Fibroblast of pulmonary artery (primary cell): ENCODE data around the gene GP5.

Experiments
- DNase-seq: peaks from one replicate; pipeline ENCODE4 v3.0.0-alpha.2; 2010; ENCODE audit warnings: low read depth
- H3K4me3 ChIP-seq: replicated peaks from 2 replicates; pipeline ENCODE4 v1.5.1; 2011; ENCODE audit warnings: low read depth, mild to moderate bottlenecking, control low read depth, low read length, moderate library complexity
- CTCF ChIP-seq: IDR thresholded peaks from 2 replicates; pipeline ENCODE4 v1.5.1; 2011; ENCODE audit warnings: mild to moderate bottlenecking, control low read depth, low read length, inconsistent platforms; ENCODE audit errors: missing control alignments

The GP5 gene

GRCh38 chr3:194392576-194392975 lies 6.5 kb downstream of the GP5 start:
- no peak for DNase-seq
- TF ChIP-seq CTCF = no peak
- H3K4me3 ChIP-seq = no peak overlapping the region

- TF ChIP-seq CTCF = no peak
- no peak overlapping the region for H3K4me3 ChIP-seq
- no peak for DNase-seq
Measured at GRCh38 chr3:194390835-194391234, 8.2 kb downstream of the GP5 start.

- no peak for DNase-seq
- TF ChIP-seq CTCF = no peak
- H3K4me3 ChIP-seq = no peak overlapping the region
Measured at GRCh38 chr3:194389269-194389668, 9.8 kb downstream of the GP5 start.

- no peak overlapping the region for H3K4me3 ChIP-seq
- no peak for TF ChIP-seq CTCF
- DNase-seq = no peak
Measured at GRCh38 chr3:194387926-194388418, 11.1 kb downstream of the GP5 start.

GRCh38 chr3:194387276-194387675 lies 11.8 kb downstream of the GP5 start:
- no peak for TF ChIP-seq CTCF
- H3K4me3 ChIP-seq = no peak overlapping the region
- DNase-seq = no peak

GRCh38 chr3:194386648-194387047 lies 12.4 kb downstream of the GP5 start:
- H3K4me3 ChIP-seq = no peak overlapping the region
- no peak for TF ChIP-seq CTCF
- no peak for DNase-seq

GRCh38 chr3:194386066-194386465 lies 13.0 kb downstream of the GP5 start:
- no peak overlapping the region for H3K4me3 ChIP-seq
- DNase-seq = no peak
- TF ChIP-seq CTCF = no peak
